Left kidney (tissue), 1 donor: ENCODE data around the gene VPREB3. TPM values are rescaled to one million over a fixed set of nuclear protein-coding genes. Genes with fewer than 3 reads are reported as not detected.

Source experiments
- polyA plus RNA-seq: library from polyadenylated mRNA; unstranded; fragments of 120-200 nt; gene quantifications from one replicate; pipeline ENCODE4 v1.2.1, GENCODE V29; 2013; ENCODE audit not compliant: insufficient read length

VPREB3 gene
- polyA plus RNA-seq, 1 donor, result not detected

Other genes with a start within 250 kb of the VPREB3 start
- gene IGLL1, start 174.1 kb downstream of the VPREB3 start, polyA plus RNA-seq, result 0.40 TPM
- gene DRICH1, start 122.1 kb downstream of the VPREB3 start, polyA plus RNA-seq, result 4.3 TPM
- gene RGL4, start 63.4 kb downstream of the VPREB3 start, polyA plus RNA-seq, result 4.7 TPM
- 8.1 TPM for gene ZNF70, start 3.3 kb downstream of the VPREB3 start, polyA plus RNA-seq
- 2.7 TPM for gene C22orf15, start 8.6 kb upstream of the VPREB3 start, polyA plus RNA-seq
- 58.3 TPM for gene CHCHD10, start 13.5 kb upstream of the VPREB3 start, polyA plus RNA-seq
- 13.3 TPM for gene MMP11, start 18.4 kb upstream of the VPREB3 start, polyA plus RNA-seq
- 187 TPM for gene SMARCB1, start 32.5 kb upstream of the VPREB3 start, polyA plus RNA-seq
- 3.2 TPM for gene DERL3, start 84.6 kb upstream of the VPREB3 start, polyA plus RNA-seq
- gene SLC2A11, start 103.5 kb upstream of the VPREB3 start, polyA plus RNA-seq, result 60.0 TPM
- 119 TPM for gene MIF, start 140.0 kb upstream of the VPREB3 start, polyA plus RNA-seq
- 6.9 TPM for gene GSTT2B, start 206.8 kb upstream of the VPREB3 start, polyA plus RNA-seq
- gene DDTL, start 212.5 kb upstream of the VPREB3 start, polyA plus RNA-seq, result 11.6 TPM
- gene DDT, start 220.0 kb upstream of the VPREB3 start, polyA plus RNA-seq, result 66.8 TPM
- gene GSTT2, start 225.7 kb upstream of the VPREB3 start, polyA plus RNA-seq, result not detected